Glomerular visceral epithelial cell (primary cell): Measurements from ENCODE around the gene TRAPPC2L.

Experiments
- DNase-seq: peaks from one replicate; pipeline ENCODE4 v3.0.0-alpha.2; 2016; ENCODE audit errors: extremely low spot score

The TRAPPC2L gene

GRCh38 chr16:88839745-88840599, 17.0 kb upstream of the TRAPPC2L start:
- DNase-seq = no peak

- DNase-seq = no peak
These were observed 16.2 kb upstream of the TRAPPC2L start for GRCh38 chr16:88840600-88841215.

- no peak for DNase-seq
These were observed 15.2 kb upstream of the TRAPPC2L start for GRCh38 chr16:88841521-88842307.

- DNase-seq = no peak
These were observed 14.6 kb upstream of the TRAPPC2L start for GRCh38 chr16:88842308-88842756.

- DNase-seq = no peak
These were observed 14.1 kb upstream of the TRAPPC2L start for GRCh38 chr16:88842806-88843205.

GRCh38 chr16:88843256-88843655, 13.7 kb upstream of the TRAPPC2L start:
- no peak for DNase-seq

GRCh38 chr16:88844419-88845036, 12.4 kb upstream of the TRAPPC2L start:
- DNase-seq = no peak

GRCh38 chr16:88846088-88846487, 10.8 kb upstream of the TRAPPC2L start:
- no peak for DNase-seq

- no peak for DNase-seq
These were observed 9.3 kb upstream of the TRAPPC2L start for GRCh38 chr16:88847654-88848053.

GRCh38 chr16:88848557-88848956, 8.4 kb upstream of the TRAPPC2L start:
- DNase-seq = no peak

GRCh38 chr16:88850531-88851199, 6.3 kb upstream of the TRAPPC2L start:
- DNase-seq = no peak

GRCh38 chr16:88851616-88852015, 5.3 kb upstream of the TRAPPC2L start:
- no peak for DNase-seq

GRCh38 chr16:88853325-88853941, 3.5 kb upstream of the TRAPPC2L start:
- no peak for DNase-seq

GRCh38 chr16:88854306-88855111, 2.4 kb upstream of the TRAPPC2L start:
- DNase-seq = no peak

GRCh38 chr16:88855176-88855575, 1.8 kb upstream of the TRAPPC2L start:
- no peak for DNase-seq

- no peak for DNase-seq
These were observed 1.2 kb upstream of the TRAPPC2L start for GRCh38 chr16:88855736-88856121.

- no peak for DNase-seq
These were observed 652 bp upstream of the TRAPPC2L start for GRCh38 chr16:88856122-88856827.

GRCh38 chr16:88857728-88858339, 907 bp downstream of the TRAPPC2L start:
- DNase-seq = peak; percentile 64
